ENCODE data around the gene ISCA2.

- no peak for TF ChIP-seq CTCF (IDR thresholded peaks at IDR 0.05 in 2 of 3, conservative IDR thresholded peaks at IDR 0.05 in 1 of 3; ENCODE audit: insufficient read depth in 2 of 3, low read depth in 1 of 3, low read length in 3 of 3)
- TF ChIP-seq SMARCB1 (IDR thresholded peaks at IDR 0.05; ENCODE audit: insufficient read length, low read depth), result no peak
- no peak for TF ChIP-seq ATF2 (CRISPR knock-in tag; IDR thresholded peaks at IDR 0.05)
- TF ChIP-seq ZNF274 (IDR thresholded peaks at IDR 0.05; ENCODE audit: borderline replicate concordance, low read depth, low read length), result no peak
- no peak for TF ChIP-seq BRF2 (IDR thresholded peaks at IDR 0.05; ENCODE audit: borderline replicate concordance, insufficient read depth, insufficient read length)
Observed at GRCh38 chr14:74486164-74486563, 7.4 kb upstream of the ISCA2 start.

All from K562 (cell line).